ENCODE measurements around the gene CHID1. TPM values are rescaled to one million over a fixed set of nuclear protein-coding genes. Genes with fewer than 3 reads are reported as not detected.

CHID1 gene
- total and polyA plus RNA-seq, 8 donors, result 35.4 to 121 (median 52.1) TPM

DNA sequence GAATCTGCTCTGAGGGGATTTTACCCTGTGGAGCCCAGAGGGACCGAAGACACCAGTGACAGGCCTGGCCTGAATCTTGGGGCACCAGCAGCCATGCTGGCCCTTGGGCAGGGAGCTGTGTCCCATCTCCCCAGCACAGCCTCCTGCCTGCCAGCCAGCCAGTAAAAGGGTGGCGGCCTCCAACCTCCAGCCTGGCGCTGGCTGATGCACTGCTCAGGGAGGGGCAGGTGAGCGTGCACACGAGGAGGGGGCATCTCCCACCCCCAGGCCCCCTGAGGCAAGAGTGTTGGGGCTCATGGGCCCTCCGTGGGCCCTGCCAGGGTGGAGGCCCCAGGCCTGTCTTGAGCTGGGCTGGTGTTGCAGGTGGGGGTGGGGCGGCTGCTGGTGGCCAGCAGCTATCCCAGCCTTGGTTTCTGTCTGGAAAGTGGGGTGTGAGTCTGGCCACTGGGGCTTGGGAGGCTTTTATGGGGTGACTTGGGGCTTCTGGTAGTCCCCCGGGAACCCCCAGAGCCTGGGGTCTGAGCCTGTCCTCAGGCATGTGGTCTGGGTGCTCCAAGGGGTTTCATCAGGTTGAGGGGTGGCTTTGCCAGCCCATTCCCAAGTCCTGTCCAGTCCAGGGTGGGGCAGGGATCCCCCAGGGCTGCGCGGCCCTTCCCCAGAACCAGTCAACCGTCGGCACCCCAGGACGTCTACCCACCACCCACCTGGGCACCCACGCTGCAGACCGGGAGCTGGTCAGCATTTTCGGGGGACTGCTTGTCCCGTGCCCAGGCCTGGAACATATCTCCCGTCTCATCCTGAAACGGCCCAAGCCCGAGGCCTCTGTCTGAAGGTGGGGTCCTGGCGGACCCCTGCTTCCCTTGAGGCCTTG lies 50.1 kb downstream of the CHID1 start:
- no peak for DNase-seq
- Histone ChIP-seq H3K4me1 (peaks cover 11 to 40% (median 31%) of the 10 kb centered on the region in 4 donors), H3K27ac (peak overlapping the region in 3 of 5 donors; percentile 10 to 58 (median 46)), H3K36me3 (peaks cover 0 to 32% (median 29%) of the 10 kb centered on the region in 4 donors), H3K4me3 (peak overlapping the region in 1 of 4 donors; percentile 27), H3K9me3 (no peaks in the 10 kb centered on the region), H3K27me3 (no peaks in the 10 kb centered on the region)
- WGBS, 5 donors, result 71 to 77% (median 73%) methylated on average over 5 to 21 of the region's 21 CpGs
- TF ChIP-seq POLR2A (IDR thresholded peaks at IDR 0.05), result no peak
- no peak for TF ChIP-seq EP300 (IDR thresholded peaks at IDR 0.05)
- TF ChIP-seq POLR2AphosphoS5 (IDR thresholded peaks at IDR 0.05), result no peak
- intact Hi-C loops (cut with DNase I; ENCODE audit: low total_unique reads), result no loop called here

DNA sequence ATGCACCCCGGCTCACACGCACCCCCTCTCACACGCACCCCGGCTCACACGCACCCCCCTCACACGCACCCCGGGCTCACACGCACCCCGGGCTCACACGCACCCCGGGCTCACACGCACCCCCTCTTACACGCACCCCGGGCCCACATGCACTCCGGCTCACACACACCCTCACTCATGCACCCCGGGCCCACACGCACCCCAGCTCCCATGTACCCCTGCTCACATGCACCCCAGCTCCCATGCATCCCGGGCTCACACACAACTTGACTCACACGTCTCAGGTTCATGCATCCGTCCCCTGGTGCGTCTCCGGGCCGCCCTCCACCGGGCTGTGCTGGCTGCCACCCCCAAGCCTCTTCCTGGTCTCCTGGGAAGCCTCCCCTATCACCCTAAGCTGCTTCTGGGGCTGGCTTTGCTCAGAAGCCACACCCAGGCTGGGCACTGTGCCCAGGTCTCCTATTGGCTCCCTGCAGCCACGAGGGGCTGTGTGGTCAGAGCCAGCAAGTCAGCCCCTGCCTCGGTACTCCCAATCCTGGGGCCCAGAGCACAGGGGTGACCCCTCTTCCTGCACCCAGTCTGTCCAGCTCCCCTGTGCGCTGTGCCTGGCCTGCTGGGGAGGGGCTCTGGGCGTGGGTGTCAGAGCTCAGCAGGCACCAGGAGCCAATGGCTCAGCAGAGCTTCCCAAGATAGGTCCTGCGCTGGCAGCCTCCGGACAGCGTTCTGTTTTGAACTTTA lies 51.0 kb downstream of the CHID1 start:
- H3K27me3 ChIP-seq, result no peaks in the 10 kb centered on the region
- intact Hi-C loops (cut with DNase I; ENCODE audit: low total_unique reads), result no loop called here
- peak overlapping the region; percentile 18 to 27 (median 23) for H3K4me3 ChIP-seq
- WGBS, 5 donors, result 24 to 44% (median 33%) methylated on average over 13 to 31 of the region's 31 CpGs
- peaks cover 11 to 40% (median 33%) of the 10 kb centered on the region in 4 donors for H3K4me1 ChIP-seq
- TF ChIP-seq EP300 (IDR thresholded peaks at IDR 0.05), result no peak
- TF ChIP-seq, protein P1, sequence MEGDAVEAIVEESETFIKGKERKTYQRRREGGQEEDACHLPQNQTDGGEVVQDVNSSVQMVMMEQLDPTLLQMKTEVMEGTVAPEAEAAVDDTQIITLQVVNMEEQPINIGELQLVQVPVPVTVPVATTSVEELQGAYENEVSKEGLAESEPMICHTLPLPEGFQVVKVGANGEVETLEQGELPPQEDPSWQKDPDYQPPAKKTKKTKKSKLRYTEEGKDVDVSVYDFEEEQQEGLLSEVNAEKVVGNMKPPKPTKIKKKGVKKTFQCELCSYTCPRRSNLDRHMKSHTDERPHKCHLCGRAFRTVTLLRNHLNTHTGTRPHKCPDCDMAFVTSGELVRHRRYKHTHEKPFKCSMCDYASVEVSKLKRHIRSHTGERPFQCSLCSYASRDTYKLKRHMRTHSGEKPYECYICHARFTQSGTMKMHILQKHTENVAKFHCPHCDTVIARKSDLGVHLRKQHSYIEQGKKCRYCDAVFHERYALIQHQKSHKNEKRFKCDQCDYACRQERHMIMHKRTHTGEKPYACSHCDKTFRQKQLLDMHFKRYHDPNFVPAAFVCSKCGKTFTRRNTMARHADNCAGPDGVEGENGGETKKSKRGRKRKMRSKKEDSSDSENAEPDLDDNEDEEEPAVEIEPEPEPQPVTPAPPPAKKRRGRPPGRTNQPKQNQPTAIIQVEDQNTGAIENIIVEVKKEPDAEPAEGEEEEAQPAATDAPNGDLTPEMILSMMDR (IDR thresholded peaks at IDR 0.05), result no peak
- H3K27ac ChIP-seq, result peak overlapping the region in 3 of 5 donors; percentile 10 to 58 (median 46)
- H3K9me3 ChIP-seq, result no peaks in the 10 kb centered on the region
- H3K36me3 ChIP-seq, result peaks cover 0 to 23% (median 21%) of the 10 kb centered on the region in 4 donors
- DNase-seq, result peak; percentile 84 to 97

DNA sequence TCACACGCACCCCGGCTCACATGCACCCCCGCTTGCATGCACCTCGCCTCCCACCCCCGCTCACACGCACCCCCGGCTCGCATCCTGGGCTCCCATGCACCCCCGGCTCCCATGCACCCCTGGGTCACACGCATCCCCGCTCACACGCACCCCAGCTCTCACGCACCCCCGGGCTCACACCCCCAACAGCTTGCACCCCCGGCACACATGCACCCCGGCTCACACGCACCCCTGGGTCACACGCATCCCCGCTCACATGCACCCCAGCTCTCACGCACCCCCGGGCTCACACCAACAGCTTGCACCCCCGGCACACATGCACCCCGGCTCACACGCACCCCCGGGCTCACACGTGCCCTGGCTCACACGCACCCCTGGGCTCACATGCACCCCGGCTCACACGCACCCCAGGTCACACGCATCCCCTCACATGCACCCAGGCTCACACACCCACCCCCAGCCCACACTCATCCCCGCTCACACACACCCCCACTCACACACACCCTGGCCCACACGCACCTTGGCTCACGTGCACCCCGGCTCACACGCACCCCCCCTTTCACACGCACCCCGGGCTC lies 51.8 kb downstream of the CHID1 start:
- no peak for TF ChIP-seq POLR2A (IDR thresholded peaks at IDR 0.05)
- no peak for TF ChIP-seq POLR2AphosphoS5 (IDR thresholded peaks at IDR 0.05)
- TF ChIP-seq EP300 (IDR thresholded peaks at IDR 0.05), result no peak
- TF ChIP-seq, protein P1 (IDR thresholded peaks at IDR 0.05), result no peak
- Histone ChIP-seq H3K36me3 (peaks cover 0 to 18% (median 14%) of the 10 kb centered on the region in 4 donors), H3K27me3 (no peaks in the 10 kb centered on the region), H3K4me3 (no peak overlapping the region), H3K4me1 (peaks cover 11 to 40% (median 33%) of the 10 kb centered on the region in 4 donors), H3K27ac (no peak overlapping the region), H3K9me3 (no peaks in the 10 kb centered on the region)
- DNase-seq, result no peak
- 80 to 87% (median 84%) methylated on average over 27 to 37 of the region's 37 CpGs for WGBS, 5 donors
- intact Hi-C loops (cut with DNase I; ENCODE audit: low total_unique reads), result no loop called here

DNA sequence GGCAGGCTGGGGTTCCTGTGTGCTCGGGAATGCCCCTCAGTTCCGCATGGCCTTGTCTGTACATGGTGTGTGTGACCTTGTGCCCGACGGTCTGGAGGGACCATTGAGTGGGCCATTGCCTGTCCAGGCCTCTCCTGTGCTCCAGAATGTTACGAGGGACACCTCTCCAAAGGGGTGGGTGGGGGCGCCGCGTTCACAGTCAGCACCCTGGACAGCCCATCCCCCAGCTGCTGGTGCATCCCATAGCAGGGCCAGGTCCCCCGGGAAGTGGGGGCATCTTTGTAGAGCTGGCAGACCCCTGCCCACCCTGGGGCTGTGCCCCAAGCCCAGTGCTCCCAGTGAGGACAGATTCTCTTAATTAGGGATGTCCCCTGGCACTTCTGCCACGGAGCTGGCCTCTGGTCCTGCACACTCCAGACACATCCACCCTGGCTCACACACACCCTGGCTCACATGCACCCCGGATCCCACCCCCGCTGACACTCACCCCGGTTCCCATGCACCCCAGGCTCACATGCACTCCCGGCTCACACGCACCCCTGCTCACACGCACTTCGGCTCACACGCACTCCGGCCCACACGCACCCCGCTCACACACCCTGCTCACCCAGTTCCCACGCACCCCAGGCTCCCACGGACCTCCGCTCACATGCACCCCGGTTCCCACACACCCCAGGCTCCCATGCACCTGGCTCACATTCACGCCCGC lies 52.4 kb downstream of the CHID1 start:
- Histone ChIP-seq H3K4me1 (peaks cover 11 to 39% (median 33%) of the 10 kb centered on the region in 4 donors), H3K27me3 (no peaks in the 10 kb centered on the region), H3K27ac (no peak overlapping the region), H3K9me3 (no peaks in the 10 kb centered on the region), H3K36me3 (peaks cover 0 to 12% (median 8%) of the 10 kb centered on the region in 4 donors), H3K4me3 (no peak overlapping the region)
- TF ChIP-seq POLR2AphosphoS5 (IDR thresholded peaks at IDR 0.05) (no peak), POLR2A (IDR thresholded peaks at IDR 0.05) (no peak), EP300 (IDR thresholded peaks at IDR 0.05) (no peak)
- TF ChIP-seq, protein P1 (IDR thresholded peaks at IDR 0.05), result no peak
- 83 to 88% (median 86%) methylated on average over 18 to 27 of the region's 27 CpGs for WGBS, 5 donors
- no peak for DNase-seq
- intact Hi-C loops (cut with DNase I; ENCODE audit: low total_unique reads), result no loop called here

All from stomach (tissue), 9 donors.